ENCODE data around the gene GEMIN7.

DNA sequence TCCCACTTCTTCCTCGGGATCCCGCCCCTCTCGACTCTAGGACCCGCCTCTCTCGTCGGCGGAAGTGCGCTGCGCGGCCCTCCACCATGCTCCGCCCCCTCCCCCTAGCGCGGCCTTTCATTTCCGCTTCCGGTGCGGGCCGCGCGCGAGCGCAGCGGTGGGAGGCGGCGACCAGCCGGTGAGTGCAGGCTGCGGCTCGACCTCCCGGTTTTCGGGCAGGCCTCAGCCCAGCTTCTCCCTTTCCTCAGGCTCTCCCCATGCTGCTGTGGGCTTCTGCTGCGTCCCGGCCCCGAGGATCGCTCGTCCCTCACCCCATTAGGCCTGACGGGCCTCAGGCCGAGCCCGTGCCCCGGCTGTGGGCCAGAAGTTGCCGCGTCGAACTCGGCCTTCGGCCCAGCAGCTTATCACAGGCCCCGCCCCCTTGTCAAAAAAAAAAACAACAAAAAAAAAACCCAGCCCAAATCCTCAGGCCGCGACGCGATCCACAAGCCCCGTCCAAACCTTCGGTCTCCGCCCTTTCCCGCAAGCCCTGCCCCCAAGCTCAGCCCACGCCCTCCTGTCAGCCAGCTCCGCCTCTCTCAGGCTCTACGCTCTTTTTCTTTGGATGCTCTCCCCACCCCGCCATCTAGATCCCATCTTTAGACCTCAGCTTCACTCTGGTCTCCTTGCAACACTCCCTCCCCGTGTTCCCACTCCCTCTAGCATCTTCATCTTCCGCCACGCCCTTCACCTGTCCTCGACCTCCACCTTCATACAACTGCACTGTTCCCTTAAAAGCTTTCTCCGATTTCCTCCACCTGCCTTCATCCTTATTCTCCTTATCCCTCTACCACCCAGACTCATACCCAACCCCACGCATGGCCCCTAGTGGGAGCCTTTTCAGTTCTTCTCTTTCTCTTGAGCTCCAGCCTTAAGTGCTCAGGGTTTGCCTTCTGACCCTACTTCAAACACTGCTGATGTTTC, 39.8 kb upstream of the GEMIN7 start, which contains the start of gene CLASRP:
- TF ChIP-seq, protein P1, sequence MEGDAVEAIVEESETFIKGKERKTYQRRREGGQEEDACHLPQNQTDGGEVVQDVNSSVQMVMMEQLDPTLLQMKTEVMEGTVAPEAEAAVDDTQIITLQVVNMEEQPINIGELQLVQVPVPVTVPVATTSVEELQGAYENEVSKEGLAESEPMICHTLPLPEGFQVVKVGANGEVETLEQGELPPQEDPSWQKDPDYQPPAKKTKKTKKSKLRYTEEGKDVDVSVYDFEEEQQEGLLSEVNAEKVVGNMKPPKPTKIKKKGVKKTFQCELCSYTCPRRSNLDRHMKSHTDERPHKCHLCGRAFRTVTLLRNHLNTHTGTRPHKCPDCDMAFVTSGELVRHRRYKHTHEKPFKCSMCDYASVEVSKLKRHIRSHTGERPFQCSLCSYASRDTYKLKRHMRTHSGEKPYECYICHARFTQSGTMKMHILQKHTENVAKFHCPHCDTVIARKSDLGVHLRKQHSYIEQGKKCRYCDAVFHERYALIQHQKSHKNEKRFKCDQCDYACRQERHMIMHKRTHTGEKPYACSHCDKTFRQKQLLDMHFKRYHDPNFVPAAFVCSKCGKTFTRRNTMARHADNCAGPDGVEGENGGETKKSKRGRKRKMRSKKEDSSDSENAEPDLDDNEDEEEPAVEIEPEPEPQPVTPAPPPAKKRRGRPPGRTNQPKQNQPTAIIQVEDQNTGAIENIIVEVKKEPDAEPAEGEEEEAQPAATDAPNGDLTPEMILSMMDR (IDR thresholded peaks at IDR 0.05): no peak
- peak in 1 of 2 donors; percentile 88 for TF ChIP-seq POLR2A (IDR thresholded peaks at IDR 0.05)

Measured in heart left ventricle (tissue), 13 donors.